GM12864 (cell line): Measurements from ENCODE around the gene CGREF1.

Source experiments
- DNase-seq: peaks from one replicate; pipeline ENCODE4 v3.0.0-alpha.2; 2011; ENCODE audit warnings: low read depth
- H3K4me3 ChIP-seq: 2 replicates; pipeline ENCODE4 v1.5.1; 2011; ENCODE audit warnings: mild to moderate bottlenecking, low read depth, low read length, control low read depth
- CTCF ChIP-seq: IDR thresholded peaks from 2 replicates; pipeline ENCODE4 v1.5.1; 2011; ENCODE audit warnings: low read depth, mild to moderate bottlenecking, moderate library complexity, low read length, control low read depth, inconsistent platforms; ENCODE audit errors: missing control alignments

Gene CGREF1

GRCh38 chr2:27050996-27051901 is 67.7 kb downstream of the CGREF1 start, which contains the start of gene AGBL5:
TSS of gene AGBL5 (plus strand) at chr2:27051668. CDS start at chr2:27052959, 1,291 bp downstream.
- peak; percentile 91 for DNase-seq
- no peak for TF ChIP-seq CTCF
- H3K4me3 ChIP-seq = peak within 1 kb of the TSS; percentile 70
